ENCODE data around the gene SOX9.

Gene SOX9

DNA sequence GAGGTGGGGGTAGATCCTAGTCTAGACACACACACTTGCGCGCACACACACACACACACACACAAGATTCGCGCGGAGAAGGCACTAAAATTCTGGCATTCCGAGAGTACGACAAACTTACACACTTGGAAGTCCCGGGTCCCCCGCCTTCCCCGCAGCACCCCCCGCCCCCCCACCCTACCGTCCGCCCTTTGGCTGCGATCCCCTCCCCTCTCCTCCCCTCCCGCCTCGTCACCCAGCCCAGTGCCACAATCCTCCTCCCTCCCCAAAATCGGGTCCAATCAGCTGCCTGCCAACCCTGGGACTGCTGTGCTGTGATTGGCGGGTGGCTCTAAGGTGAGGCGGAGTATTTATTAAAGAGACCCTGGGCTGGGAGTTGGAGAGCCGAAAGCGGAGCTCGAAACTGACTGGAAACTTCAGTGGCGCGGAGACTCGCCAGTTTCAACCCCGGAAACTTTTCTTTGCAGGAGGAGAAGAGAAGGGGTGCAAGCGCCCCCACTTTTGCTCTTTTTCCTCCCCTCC lies at the start of gene SOX9:
Gene SOX9 (plus strand): TSS at position 379 of the 522 bp plus-strand sequence. CDS start 372 bp downstream, outside the sequence.
- peak in 13 of 14 donors; percentile 49 to 93 (median 85) for DNase-seq

GRCh38 chr17:72071330-72071729 lies 49.5 kb upstream of the SOX9 start:
- no peak for DNase-seq

DNA sequence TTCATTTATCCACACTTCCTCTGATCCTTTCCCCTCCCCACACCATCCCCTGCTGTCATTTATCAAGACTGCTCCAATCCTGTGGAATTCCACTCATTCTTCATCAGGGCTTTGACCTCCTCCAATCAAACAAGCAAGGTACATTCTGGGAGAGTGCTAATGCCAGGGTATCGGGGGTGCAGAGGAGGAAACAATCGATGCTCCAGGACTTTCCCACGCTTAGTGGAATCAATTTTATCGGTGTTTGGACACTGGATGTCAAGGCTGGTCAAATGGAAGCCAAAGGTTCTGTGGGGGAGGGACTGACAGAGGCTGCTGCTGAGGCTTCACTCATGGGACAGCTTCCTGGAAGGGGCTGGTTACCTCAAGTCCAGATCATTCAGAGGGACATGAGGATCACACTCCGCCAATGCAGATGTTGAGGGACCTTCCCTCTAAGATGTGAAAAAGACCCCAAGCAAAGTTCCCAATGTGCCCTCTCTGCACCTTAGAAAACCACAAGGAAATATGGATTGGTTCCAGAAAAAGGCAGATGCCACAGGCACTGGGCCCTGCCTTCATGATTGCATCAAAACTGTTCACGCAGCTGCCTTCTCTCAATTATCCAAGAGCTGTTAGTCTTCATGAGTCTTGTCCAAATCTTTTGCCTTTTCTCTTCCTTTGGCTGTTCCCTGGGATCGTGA lies 44.7 kb upstream of the SOX9 start:
- no peak for DNase-seq

- DNase-seq: no peak
Observed at GRCh38 chr17:72076678-72077030, 44.2 kb upstream of the SOX9 start.

- DNase-seq: no peak
Observed at GRCh38 chr17:72077326-72077960, 43.4 kb upstream of the SOX9 start.

- DNase-seq: no peak
Observed at GRCh38 chr17:72079700-72080099, 41.1 kb upstream of the SOX9 start.

DNA sequence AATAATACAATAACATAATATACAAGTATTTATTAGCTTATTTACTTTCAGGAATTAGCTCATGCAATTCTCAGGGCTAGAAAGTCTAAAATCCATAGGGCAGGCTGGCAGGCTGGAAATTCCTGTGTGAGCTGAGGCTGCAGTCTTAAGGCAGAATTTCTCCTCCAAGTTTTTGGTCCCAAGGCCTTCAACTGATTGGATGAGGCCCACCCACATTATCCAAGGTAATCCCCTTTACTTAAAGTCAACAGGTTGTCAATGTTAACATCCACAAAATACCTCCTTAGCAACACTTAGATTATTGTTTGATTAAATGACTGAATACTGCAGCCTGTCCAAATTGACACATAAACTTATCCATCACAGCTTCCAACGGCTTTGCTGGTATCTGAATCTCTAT lies 32.9 kb upstream of the SOX9 start:
- DNase-seq: no peak

- no peak for DNase-seq
Observed at GRCh38 chr17:72089453-72089987, 31.3 kb upstream of the SOX9 start.

DNA sequence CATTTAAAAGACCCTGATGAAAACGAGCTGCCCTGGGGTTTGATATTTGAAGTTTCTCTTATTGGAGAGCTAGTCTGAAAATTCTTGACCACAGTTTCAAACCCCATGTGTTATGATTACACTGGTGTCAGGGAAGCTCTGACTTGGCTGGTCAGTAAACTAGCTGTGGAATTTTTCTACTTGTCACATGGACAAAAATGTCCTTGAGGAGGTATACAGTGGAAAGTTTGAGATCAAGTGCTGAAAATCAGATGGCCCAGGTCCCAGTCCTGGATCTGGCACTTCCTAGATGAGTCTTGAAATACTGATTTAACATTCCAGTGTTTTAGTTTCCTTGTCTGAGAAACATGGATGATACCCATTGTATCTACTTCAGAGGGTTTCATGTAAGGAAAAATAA lies 30.7 kb upstream of the SOX9 start:
- no peak for DNase-seq

GRCh38 chr17:72092710-72093322 lies 28.0 kb upstream of the SOX9 start:
- DNase-seq: no peak

- DNase-seq: no peak
Observed at GRCh38 chr17:72093707-72094106, 27.1 kb upstream of the SOX9 start.

DNA sequence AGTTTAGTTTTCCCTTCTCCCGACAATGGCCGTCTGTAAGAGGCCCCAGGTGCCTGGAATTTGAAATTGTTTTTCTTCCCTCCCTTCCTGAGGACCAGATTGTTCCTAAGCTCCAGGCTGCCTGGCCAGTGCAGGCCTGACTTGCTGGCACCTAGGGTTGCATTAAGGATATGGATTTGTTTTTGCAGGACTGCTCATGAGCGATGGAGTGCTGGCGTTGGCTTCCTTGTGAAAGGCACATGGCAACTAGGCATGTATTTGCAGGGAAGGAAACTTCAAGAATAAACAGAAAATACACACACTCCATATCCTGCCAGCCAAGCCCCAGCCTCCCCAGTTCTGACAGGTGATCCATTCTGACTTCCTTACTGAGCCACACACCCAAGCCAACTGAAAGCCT lies 25.5 kb upstream of the SOX9 start:
- DNase-seq: no peak

DNA sequence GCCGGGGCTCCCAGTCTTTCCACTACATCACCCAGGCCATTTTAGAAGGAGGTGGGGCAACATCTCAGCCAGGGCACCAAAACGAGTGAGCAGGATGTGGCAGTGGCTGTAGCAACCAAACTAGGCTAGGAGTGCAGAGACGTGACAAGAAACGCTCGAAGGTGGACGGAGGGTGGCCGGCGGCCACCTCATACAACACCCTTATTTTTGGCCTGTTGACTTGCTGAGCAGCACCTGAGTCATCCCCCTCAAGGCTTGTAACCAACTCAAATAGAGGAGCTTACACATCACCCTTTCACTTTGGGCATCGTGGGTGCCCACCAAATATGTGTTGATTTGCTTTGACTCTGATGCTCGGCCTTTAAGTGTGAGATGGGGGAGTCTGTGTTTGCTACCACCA lies 23.7 kb upstream of the SOX9 start:
- DNase-seq: no peak

GRCh38 chr17:72099919-72100318 lies 20.9 kb upstream of the SOX9 start:
- no peak for DNase-seq

GRCh38 chr17:72100470-72100869 lies 20.4 kb upstream of the SOX9 start:
- DNase-seq: no peak

DNA sequence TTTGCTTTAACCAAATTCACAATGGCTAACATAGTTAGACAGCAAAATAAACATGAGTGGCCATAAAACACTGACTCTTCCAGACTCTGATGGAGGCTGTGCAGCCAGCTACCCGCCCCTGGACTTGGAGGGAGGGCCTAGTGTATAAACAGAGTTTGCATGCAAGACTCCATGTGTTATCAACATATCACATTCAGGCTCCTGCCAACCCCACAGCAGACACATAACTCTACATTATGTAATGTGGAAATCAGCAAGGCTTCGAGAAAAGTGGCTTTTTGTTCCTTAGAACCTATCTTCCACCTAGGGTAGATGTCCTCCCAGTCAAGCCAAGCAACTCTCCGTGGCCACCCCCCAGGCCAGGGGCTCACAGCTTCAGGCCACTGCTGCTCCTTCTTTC lies 19.3 kb upstream of the SOX9 start:
- DNase-seq: no peak

DNA sequence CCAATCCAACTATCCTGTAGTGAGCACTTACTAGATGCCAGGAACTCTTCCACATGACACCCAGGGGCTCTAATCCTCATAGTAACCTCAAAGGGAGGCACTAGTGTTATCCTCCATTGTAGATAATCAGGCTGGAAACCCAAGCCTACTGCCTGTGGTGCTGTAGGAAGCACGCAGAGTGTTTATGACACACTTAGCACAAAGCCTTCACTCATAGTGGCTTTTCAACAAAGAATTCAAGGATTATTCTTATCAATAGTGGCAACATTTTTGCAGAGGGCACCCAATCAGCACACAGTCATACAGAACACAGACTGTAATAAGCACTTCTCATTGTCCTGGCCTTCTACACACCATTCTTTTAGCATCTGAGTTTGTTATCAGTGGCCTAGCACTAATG lies 18.5 kb upstream of the SOX9 start:
- DNase-seq: no peak

DNA sequence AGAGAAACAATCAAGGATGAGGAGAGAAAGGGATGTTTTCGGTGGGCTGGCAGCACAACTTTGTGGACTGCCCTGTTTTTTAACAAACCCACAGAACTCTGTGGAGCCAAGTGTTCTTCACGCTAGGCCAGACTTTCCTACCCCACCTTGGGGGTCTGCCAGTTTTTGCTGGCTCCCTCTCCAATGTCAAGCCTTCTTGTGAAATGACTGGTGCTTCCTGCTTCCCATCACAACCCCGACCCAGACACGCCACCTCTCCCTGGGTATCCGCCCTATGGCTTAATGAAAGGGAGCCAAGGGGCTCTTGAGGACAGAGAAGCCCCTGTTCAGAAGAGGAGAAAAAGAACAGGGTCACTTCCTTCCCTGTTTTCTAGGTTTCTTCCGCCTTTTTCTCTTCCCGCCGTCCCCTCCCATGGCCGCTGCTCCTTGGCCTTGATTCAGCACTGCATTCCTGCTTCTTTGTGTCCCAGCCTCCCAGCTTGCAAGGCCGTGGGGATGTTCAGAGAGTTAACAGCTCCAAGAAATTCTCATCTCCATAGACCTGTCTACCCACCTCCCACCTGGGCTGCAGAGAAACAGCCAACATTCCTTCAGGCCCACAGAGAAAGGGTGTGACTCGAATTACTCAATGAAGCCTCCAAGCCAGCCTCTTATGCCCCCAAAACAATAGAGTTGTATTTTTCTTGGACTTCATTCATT lies 16.5 kb upstream of the SOX9 start:
- DNase-seq: peak in 6 of 14 donors; percentile 14 to 68 (median 51)

- DNase-seq: no peak
Observed at GRCh38 chr17:72104863-72105234, 16.0 kb upstream of the SOX9 start.

DNA sequence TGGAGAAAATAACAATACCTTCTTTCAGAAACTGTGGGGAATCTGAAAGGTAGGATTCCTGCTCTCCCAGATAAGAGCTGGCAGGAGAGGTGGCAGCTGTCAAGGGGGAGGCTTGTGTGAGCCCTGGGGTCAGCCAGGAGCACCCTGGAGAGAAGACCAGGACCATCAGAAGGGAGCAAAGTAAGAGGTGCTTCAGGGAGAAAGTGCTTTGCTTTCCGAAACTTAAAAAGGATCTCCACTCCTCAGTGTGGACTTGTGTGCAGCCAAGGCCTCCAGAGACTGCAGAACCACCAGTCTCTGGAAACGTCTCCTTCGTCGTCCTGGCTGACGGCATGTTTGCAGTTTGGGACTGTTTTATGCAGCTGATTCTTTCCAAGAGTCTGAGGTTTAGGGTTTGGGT lies 13.7 kb upstream of the SOX9 start:
- no peak for DNase-seq

GRCh38 chr17:72110231-72110941 lies 10.4 kb upstream of the SOX9 start:
- DNase-seq: no peak

DNA sequence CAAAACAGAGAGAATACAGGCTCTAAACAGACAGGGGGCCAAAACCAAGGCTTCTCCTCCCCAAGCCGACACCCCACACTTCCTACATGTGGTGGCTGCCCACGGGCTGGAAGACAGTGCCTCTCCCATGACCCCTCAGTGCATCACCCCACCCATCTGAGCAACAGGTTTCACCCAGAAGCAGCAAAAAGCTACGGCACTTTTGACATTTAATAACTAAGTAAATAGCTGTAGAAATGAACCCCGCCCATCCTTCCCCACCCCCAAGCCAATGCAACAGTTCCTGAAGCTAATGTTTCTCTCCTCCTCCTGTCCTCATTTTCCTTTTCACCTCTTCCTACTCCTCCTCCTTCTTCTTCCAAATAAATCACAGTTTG lies 9.9 kb upstream of the SOX9 start:
- DNase-seq: no peak

Data from C1 segment of cervical spinal cord (tissue), 14 donors.